Stimulated activated naive CD4-positive, alpha-beta T cell treated with Interleukin-2 at 50 U/mL for 16 hours (primary cell): ENCODE data around the gene DSEL.

Experiments used
- DNase-seq: peaks from one replicate; lab custom pipeline; 2025; lab: John Stamatoyannopoulos, UW

DSEL gene

DNA sequence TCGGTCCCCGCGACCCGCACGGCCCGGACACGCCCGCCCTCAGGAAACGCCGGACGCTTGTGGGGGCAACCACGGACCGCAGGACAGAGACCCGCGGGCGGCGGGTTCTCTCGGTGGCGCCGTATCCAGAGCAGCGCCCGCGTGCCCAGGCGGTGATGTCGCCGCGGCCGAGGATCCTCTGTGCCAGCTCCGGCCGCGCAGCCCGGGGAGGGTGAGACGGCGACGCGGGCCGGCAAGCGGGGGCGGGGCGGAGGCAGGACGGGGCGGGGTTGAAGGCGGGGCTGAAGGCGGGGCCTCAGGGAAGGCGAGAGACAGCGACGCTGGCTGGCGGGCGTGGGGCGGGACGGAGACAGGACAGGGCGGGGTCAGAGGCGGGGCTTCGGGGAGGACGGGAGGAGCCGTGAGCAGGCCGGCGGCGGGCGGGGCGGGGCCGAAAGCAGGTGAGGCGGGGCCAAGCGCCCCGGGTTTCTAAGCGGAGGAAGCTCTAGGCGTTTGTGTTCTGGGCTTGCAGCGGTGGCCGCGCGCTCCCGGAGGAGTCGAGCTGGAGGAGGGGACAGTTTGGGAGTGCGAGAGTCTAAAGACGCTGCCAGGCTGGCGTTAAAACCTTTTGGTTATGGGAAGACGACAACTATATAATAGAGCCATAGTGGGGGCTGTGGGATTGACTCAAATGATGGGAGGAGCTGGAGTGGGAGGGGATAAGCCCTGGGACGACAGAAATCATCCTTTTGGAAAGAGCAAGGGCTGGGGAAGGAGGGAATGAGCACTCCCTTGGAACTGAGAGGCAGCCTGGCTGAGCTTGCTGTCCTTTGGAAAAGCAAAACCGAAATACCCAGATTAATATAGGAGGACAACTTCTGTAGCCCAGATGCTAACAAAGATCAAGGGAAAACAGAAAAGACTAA, at the start of gene DSEL:
DSEL (minus strand) TSS at position 182 of the 905 bp plus-strand sequence. CDS start 2,112 bp downstream, outside the sequence.
- DNase-seq, result peak; percentile 95

DNA sequence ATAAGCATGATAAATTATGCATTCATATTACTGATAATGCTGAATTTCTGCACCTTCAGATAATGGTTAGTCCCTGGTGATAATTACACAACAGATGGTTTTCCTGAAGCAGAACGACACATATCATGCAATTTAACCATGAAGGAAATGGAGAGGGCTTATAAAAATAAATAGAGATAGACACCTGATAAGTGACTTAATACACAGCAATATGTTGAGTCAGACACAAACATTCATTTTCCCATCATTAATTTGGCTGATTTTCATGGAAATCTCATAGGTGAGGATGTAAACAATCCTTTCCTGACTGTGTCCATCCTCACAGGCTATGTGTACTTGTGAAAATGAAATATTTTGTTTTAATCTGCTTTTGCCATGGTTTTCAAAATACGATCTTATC, 36.9 kb upstream of the DSEL start:
- no peak for DNase-seq

- no peak for DNase-seq
Observed at GRCh38 chr18:67550872-67551520, 34.5 kb upstream of the DSEL start.

GRCh38 chr18:67549946-67550345, 33.4 kb upstream of the DSEL start:
- DNase-seq, result no peak

GRCh38 chr18:67545681-67546080, 29.2 kb upstream of the DSEL start:
- DNase-seq, result no peak

DNA sequence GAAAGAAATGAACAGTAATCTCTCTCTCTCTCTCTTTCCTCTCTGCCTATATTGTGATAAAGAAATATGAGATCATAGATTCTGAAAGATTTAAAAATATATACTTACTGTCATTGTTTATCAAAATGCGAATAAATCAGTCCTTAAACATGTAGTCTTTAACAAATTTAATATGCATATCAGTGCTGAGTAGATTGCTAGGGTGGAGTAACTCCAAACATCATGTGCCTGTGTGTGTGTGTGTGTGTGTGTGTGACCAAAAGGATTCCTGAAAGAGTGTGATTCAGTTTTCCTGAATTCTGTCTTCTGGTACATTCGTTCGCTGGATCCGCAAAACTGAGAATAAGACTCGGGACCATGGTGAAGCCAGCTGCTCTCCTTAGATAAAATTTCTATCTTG, 24.0 kb upstream of the DSEL start:
- no peak for DNase-seq

GRCh38 chr18:67531929-67532328, 15.4 kb upstream of the DSEL start:
- DNase-seq, result no peak

DNA sequence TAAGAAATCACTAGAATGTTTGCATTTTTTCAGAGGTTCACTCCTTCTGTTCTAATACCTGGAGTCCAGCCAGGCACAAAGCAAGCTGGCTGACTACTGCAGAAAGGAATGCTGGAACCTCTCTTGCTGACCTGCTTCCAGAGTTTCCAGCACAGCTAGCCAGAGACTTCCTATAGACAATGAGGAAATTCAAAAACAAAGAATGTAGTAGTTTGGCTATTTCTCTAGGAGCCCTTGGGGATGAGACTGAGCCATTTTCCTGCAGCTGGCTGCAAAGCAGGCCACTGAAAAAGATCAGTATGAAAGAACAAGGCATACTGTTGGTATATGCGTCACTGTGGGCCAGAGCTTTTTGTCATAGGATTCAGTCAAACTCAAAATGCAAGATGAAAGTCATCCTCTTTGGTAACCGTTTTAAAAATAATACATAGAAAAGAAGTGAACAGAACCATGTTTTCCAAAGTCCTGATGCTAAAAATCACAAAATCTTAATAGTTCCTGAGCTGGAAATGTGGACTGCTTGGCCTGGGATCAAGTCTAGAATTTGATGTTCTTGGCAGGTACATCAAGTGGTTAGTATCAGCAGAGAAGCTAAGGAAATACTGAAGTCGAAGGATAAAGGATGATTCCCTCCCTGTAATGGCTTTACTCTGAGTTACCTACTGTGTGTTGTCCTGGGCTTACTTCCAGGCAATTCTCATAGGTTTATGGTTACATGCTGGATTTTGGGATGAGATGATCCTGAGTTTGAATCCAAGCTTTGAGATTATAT, 9.0 kb upstream of the DSEL start:
- DNase-seq, result no peak

DNA sequence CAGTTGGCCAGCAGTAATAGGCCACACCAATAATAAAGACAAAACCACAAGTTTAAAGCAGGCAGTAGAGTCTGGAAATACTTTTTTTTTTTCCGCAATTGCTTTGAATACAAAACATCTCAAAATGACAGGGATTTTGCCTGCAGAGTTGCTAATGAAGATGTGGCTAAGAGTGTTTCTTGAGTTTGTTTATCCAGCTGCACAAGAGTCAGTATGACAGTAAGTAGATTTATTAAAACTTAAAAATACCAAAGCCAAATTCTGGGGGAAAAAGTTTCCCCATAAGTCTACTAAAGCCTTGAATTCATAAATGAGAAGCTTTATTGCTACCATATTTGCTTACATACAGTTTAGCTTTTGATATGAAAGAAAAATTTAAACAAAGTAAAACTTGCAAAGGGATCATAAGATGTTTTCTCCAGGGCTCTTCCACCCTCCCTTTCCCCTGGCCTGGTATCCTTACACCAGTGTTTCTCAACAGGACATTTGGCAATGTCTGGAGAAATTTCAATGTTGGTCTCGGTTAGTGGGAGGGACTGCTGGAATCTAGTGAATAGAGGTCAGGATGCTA, 3.9 kb upstream of the DSEL start:
- no peak for DNase-seq

DNA sequence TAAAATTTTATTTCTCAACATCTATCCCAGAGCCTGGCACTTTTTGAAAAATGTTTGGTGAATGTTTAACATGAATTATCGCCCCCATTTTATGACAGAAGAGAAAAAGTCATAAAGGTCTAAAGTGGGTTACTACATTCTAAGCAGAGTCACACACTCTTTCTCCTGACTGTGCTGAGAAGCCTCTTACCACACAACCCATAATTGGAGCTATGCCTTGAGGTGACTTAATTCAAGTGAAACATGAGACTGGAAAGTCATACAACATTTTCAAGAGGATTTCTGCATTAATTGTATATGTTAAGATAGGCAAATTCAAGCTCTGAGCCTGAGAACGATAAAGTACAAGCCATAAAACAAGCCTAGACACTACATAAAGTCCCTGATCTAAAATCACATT, 3.1 kb upstream of the DSEL start:
- DNase-seq, result no peak

DNA sequence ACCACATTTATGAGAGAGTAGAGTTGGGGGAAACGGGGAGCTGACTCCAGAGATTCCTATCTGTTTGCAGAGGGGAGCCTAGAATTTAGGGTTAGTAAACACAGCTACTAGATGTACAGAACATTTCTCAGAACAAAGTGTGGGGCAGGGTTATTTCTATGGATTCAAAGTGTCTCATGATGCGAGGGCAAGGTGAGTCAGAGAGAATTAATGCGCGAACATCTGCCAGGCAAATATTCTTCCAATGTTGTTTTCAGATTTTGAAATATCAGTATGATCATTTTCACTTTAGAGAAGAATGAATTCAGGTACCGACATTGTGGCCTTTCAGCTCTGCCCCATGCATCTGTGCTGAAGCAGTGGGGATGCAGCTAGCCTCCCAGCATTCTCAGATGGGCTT, 2.0 kb upstream of the DSEL start:
- DNase-seq, result no peak

DNA sequence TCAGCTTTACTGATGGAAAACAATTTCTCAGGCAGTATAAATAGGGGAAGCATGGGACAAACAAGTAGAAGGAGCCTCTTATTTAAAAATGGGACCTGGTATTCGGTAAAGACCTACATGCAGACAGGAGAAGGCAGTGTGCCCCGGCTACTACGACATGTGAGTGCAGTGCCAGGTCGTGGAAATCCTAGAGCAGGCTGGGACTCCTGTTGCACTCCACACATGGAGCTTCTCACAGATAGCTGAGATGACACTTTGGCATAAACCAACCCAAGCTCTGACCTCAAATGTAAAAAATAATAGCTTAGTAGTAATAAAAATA, 885 bp upstream of the DSEL start:
- DNase-seq, result no peak

GRCh38 chr18:67515942-67516538, 480 bp downstream of the DSEL start:
- DNase-seq, result peak; percentile 25

DNA sequence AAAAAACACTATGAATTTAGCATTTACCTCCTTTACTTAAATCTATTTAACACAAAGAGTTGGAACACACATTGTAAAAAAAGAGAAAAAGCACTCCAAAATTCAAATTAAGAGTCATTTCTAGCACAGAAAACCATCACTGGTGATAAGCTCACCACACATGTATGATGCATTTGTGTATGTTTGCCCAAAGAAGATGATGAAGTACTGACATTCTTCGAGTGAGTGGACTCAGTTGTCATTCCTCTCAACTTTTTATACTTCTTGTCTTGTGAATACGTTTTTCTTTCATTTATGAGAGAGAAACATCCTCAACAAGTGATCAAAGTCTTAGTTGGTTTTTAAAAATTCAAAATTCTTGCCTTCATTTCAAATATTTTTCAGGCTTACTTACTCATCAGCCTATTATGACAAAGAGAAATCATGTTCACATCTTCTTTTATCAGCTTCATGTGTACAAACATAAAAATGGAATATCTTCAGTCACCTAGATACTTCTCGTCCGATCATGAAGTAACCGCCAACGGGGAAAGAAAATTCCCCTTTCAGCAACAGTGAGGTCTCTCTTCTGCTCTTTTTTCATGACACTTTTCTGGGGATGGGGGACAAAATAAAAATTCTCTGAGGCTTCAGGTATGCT, 1.5 kb downstream of the DSEL start:
- no peak for DNase-seq

GRCh38 chr18:67514465-67514864, 2.1 kb downstream of the DSEL start:
- DNase-seq, result no peak

DNA sequence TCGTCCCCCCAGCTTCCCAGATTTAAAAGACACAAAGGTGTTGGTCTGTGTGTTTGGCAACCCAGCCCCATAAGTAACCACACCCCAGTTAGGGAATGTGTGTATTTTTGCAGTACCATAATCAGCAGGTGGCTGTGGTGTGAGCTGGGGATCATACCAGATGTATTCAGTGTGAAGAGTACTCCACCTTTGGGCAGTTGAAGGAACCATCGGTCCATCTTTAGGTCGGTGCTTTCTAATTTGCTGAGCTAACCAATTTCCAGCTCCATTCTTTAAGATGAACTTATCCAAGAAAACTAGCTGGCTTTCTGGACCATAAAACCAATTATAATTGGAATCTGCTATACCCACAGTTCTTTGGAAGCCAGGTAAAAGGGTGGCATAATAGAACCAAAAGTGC, 3.2 kb downstream of the DSEL start:
- DNase-seq, result no peak

DNA sequence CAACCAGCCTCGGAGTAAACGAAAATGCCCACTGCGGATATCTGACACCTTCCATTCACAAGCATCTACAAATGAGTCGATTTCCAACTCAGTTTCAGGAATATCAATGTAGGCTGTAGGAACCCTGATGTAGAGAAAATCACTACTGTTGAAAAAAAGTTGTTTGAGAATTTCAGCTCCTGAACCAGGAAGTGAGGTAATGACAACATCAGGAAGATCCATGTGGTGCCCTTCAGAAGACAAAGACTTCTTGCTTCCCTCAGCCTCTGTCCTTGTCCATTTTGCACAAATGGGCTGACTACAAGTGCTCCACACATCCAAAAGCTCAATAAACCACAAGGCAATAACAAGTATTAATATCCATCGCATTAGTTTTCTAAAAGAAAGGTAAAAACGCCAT, 4.7 kb downstream of the DSEL start:
- no peak for DNase-seq

DNA sequence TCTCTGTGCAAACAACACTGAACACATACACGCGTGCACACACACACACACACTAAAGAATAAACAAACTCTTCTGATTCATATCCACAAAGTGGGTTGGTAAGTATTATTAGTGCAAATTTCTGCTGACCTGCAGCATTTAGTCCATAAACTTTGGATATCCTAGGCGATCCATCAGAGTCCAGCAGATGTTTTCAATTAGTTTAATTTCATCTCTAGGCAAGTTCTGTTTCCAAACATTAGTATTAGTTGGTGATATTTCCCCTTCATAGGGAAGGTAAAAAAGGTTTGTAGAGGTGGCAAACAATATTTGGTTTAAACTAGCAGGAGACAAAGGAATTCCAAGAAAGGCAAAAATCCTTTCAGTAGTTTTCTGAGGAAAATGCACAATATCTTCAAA, 5.7 kb downstream of the DSEL start:
- DNase-seq, result no peak

DNA sequence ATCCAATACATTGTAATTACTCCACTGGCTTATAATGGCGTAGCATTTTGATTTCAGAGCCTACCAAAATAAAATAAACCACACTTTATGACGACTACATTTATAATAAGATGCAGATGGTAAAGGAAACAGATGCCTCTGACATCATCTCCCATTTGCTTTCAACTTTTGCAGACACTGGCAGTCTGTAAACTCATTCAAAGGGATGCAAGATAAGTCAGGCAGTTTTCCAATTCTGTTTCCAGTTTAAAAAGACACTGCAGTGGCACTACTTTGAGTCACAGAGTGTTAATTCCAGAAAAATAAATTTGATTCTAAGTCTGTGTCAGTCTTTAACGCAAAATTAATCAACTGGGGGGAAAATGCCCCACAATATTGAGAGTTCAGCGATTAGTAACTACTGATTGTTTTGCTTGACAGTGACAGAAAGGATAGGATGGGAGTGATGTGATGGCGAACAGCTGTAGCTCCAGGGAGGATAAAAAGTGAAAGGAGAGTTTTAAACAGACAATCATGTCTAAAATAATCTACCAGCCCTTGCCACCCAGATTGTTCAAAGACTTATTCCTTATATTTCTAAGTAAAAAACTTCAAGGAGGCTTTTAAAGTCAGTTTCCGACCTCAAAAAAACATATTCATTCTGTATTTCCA, 6.7 kb downstream of the DSEL start:
- no peak for DNase-seq

DNA sequence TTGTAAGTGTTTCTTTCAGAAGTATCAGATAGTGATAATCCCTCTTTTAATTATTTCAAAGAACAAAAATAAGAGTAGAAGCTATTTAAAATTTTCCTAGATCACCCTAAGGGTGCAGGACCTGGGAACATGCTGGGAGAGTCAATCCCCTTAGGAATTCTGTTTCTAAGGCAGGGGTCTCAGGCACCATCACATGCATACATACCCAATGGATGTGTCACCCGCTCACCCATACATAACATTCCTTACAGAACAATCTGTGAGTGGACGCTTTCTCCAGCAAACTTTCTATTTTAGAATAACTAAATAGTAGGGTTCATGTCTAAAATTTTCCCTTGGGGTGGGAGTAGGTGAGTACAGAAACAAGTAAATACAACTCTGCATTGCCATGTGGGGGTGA, 8.4 kb downstream of the DSEL start:
- no peak for DNase-seq

GRCh38 chr18:67504739-67505138, 11.8 kb downstream of the DSEL start:
- DNase-seq, result no peak
